SK-N-SH treated with all-trans-retinoic acid at 6 μM for 48 hours (cell line): Measurements from ENCODE around the gene ACOT7.

Source experiments
- ATAC-seq: fragments of 200-7000 bp; cut with Tn5 transposase; 3 replicates; pipeline ENCODE4 v1.9.1; 2020; ENCODE audit warnings: mild to moderate bottlenecking, moderate library complexity
- ARNTL ChIP-seq: fragments of 450-650 bp; formaldehyde crosslinking; IDR thresholded peaks from 2 replicates; pipeline ENCODE4 v1.5.0; 2020; ENCODE audit warnings: low read depth, mild to moderate bottlenecking, moderate library complexity, borderline replicate concordance
- BACH2 ChIP-seq: fragments of 250-450 bp; sonication (Bioruptor Pico); IDR thresholded peaks from 2 replicates; pipeline ENCODE4 v1.9.0; 2021; ENCODE audit warnings: mild to moderate bottlenecking, borderline replicate concordance
- CREB5 ChIP-seq: fragments of 250-450 bp; sonication (Bioruptor Pico); IDR thresholded peaks from 2 replicates; pipeline ENCODE4 v1.5.1; 2020; ENCODE audit warnings: low read depth, mild to moderate bottlenecking, moderate library complexity
- CSRNP3 ChIP-seq: fragments of 250-450 bp; sonication (Bioruptor Pico); IDR thresholded peaks from 2 replicates; pipeline ENCODE4 v1.5.1; 2021; ENCODE audit warnings: mild to moderate bottlenecking, moderate library complexity
- ESRRG ChIP-seq: fragments of 250-450 bp; sonication (Bioruptor Pico); IDR thresholded peaks from 2 replicates; pipeline ENCODE4 v1.6.1; 2021; ENCODE audit warnings: mild to moderate bottlenecking
- ISL1 ChIP-seq: fragments of 250-450 bp; sonication (Bioruptor Pico); IDR thresholded peaks from 2 replicates; pipeline ENCODE4 v2.1.2; 2022; ENCODE audit warnings: mild to moderate bottlenecking, moderate library complexity
- OSR1 ChIP-seq: fragments of 250-450 bp; sonication (Bioruptor Pico); IDR thresholded peaks from 2 replicates; pipeline ENCODE4 v1.8.0; 2022; ENCODE audit warnings: moderate library complexity, mild to moderate bottlenecking, inconsistent platforms
- POU6F1 ChIP-seq: fragments of 250-450 bp; sonication (Bioruptor Pico); IDR thresholded peaks from 2 replicates; pipeline ENCODE4 v1.8.0; 2021; ENCODE audit warnings: low read depth, mild to moderate bottlenecking, moderate library complexity, borderline replicate concordance
- PPARA ChIP-seq: fragments of 250-450 bp; sonication (Bioruptor Pico); IDR thresholded peaks from 2 replicates; pipeline ENCODE4 v1.5.0; 2020; ENCODE audit warnings: mild to moderate bottlenecking, borderline replicate concordance
- RARB ChIP-seq: fragments of 250-450 bp; sonication (Bioruptor Pico); IDR thresholded peaks from 2 replicates; pipeline ENCODE4 v1.8.0; 2021; ENCODE audit warnings: mild to moderate bottlenecking, moderate library complexity
- SNAI2 ChIP-seq: fragments of 250-450 bp; sonication (Bioruptor Pico); IDR thresholded peaks from 2 replicates; pipeline ENCODE4 v1.5.0; 2020; ENCODE audit warnings: mild to moderate bottlenecking, moderate library complexity
- TOX ChIP-seq: fragments of 250-450 bp; sonication (Bioruptor Pico); IDR thresholded peaks from 2 replicates; pipeline ENCODE4 v1.8.0; 2021; ENCODE audit warnings: mild to moderate bottlenecking, moderate library complexity, borderline replicate concordance
- ZFP3 ChIP-seq: fragments of 250-450 bp; sonication (Bioruptor Pico); IDR thresholded peaks from 2 replicates; pipeline ENCODE4 v1.5.0; 2020; ENCODE audit warnings: mild to moderate bottlenecking, moderate library complexity
- ZFP30 ChIP-seq: fragments of 450-650 bp; formaldehyde crosslinking; IDR thresholded peaks from 2 replicates; pipeline ENCODE4 v1.5.0; 2022; ENCODE audit warnings: mild to moderate bottlenecking, moderate library complexity
- ZNF70 ChIP-seq: fragments of 450-650 bp; formaldehyde crosslinking; IDR thresholded peaks from 2 replicates; pipeline ENCODE4 v1.5.0; 2020; ENCODE audit warnings: mild to moderate bottlenecking, moderate library complexity
- ZNF8 ChIP-seq: fragments of 450-650 bp; formaldehyde crosslinking; IDR thresholded peaks from 2 replicates; pipeline ENCODE4 v1.5.0; 2020; ENCODE audit warnings: mild to moderate bottlenecking, moderate library complexity
- TF ChIP-seq, protein P1 (sequence below): fragments of 250-450 bp; sonication (Bioruptor Pico); IDR thresholded peaks from 2 replicates; pipeline ENCODE4 v1.5.0; 2020; ENCODE audit warnings: mild to moderate bottlenecking, moderate library complexity
- TF ChIP-seq, protein P2 (sequence below): fragments of 250-450 bp; sonication (Bioruptor Pico); IDR thresholded peaks from 2 replicates; pipeline ENCODE4 v1.8.0; 2020; ENCODE audit warnings: mild to moderate bottlenecking, moderate library complexity, borderline replicate concordance

The ACOT7 gene

DNA sequence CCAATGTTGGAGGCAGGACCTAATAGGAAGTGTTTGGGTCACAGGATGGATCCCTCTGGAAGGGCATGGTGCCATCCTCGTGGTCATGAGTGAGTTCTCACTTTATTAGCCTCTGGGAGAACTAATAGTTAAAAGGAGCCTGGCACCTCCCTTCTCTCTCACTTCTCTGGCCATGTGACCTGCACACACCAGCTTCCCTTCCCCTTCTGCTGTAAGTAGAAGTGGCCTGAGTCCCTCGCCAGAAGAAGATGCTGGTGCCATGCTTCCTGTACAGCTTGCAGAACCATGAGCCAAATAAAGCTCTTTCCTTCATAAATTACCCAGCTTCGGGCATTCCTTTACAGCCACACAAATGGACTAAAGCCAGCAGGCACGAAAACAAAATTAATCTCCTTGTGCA is 23.6 kb downstream of the ACOT7 start (continued):
- TF ChIP-seq, protein P1, sequence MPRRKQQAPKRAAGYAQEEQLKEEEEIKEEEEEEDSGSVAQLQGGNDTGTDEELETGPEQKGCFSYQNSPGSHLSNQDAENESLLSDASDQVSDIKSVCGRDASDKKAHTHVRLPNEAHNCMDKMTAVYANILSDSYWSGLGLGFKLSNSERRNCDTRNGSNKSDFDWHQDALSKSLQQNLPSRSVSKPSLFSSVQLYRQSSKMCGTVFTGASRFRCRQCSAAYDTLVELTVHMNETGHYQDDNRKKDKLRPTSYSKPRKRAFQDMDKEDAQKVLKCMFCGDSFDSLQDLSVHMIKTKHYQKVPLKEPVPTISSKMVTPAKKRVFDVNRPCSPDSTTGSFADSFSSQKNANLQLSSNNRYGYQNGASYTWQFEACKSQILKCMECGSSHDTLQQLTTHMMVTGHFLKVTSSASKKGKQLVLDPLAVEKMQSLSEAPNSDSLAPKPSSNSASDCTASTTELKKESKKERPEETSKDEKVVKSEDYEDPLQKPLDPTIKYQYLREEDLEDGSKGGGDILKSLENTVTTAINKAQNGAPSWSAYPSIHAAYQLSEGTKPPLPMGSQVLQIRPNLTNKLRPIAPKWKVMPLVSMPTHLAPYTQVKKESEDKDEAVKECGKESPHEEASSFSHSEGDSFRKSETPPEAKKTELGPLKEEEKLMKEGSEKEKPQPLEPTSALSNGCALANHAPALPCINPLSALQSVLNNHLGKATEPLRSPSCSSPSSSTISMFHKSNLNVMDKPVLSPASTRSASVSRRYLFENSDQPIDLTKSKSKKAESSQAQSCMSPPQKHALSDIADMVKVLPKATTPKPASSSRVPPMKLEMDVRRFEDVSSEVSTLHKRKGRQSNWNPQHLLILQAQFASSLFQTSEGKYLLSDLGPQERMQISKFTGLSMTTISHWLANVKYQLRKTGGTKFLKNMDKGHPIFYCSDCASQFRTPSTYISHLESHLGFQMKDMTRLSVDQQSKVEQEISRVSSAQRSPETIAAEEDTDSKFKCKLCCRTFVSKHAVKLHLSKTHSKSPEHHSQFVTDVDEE (CRISPR knock-in tag): no peak
- TF ChIP-seq ZFP3 (no peak), ESRRG (CRISPR knock-in tag) (no peak), ZFP30 (CRISPR knock-in tag) (no peak), TOX (CRISPR knock-in tag) (no peak)

- TF ChIP-seq RARB: no peak
- TF ChIP-seq, protein P1 (CRISPR knock-in tag): no peak
- TF ChIP-seq ISL1 (CRISPR knock-in tag): no peak
- TF ChIP-seq BACH2: no peak
- TF ChIP-seq ZNF70 (CRISPR knock-in tag): no peak
- no peak for TF ChIP-seq CREB5 (CRISPR knock-in tag)
- TF ChIP-seq, protein P2, sequence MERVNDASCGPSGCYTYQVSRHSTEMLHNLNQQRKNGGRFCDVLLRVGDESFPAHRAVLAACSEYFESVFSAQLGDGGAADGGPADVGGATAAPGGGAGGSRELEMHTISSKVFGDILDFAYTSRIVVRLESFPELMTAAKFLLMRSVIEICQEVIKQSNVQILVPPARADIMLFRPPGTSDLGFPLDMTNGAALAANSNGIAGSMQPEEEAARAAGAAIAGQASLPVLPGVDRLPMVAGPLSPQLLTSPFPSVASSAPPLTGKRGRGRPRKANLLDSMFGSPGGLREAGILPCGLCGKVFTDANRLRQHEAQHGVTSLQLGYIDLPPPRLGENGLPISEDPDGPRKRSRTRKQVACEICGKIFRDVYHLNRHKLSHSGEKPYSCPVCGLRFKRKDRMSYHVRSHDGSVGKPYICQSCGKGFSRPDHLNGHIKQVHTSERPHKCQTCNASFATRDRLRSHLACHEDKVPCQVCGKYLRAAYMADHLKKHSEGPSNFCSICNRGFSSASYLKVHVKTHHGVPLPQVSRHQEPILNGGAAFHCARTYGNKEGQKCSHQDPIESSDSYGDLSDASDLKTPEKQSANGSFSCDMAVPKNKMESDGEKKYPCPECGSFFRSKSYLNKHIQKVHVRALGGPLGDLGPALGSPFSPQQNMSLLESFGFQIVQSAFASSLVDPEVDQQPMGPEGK: no peak
- no peak for TF ChIP-seq ARNTL (CRISPR knock-in tag)
- TF ChIP-seq CSRNP3: no peak
- TF ChIP-seq ZFP3: no peak
- TF ChIP-seq POU6F1 (CRISPR knock-in tag): no peak
- no peak for TF ChIP-seq TOX (CRISPR knock-in tag)
- TF ChIP-seq SNAI2 (CRISPR knock-in tag): no peak
- no peak for TF ChIP-seq OSR1 (CRISPR knock-in tag)
- TF ChIP-seq ESRRG (CRISPR knock-in tag): no peak
- TF ChIP-seq ZNF8 (CRISPR knock-in tag): no peak
- no peak for ATAC-seq
Observed at GRCh38 chr1:6367381-6368012, 26.1 kb downstream of the ACOT7 start.

- no peak for ATAC-seq
- TF ChIP-seq, protein P1 (CRISPR knock-in tag): no peak
- TF ChIP-seq OSR1 (CRISPR knock-in tag) (no peak), ARNTL (CRISPR knock-in tag) (no peak), ZFP3 (no peak), CSRNP3 (no peak), RARB (no peak), ZNF70 (CRISPR knock-in tag) (no peak), PPARA (no peak), ZFP30 (CRISPR knock-in tag) (no peak)
Observed at GRCh38 chr1:6365047-6365446, 28.5 kb downstream of the ACOT7 start.
